HepG2 (cell line): ENCODE measurements around the gene ACBD5. TPM values are rescaled to one million over a fixed set of nuclear protein-coding genes. Genes with fewer than 3 reads are reported as not detected.
A peak's percentile ranks its signal among the peaks of the same experiment; 100 is the strongest.

Experiments
- CCDC6 ChIP-seq: sonication (generic); formaldehyde crosslinking; IDR thresholded peaks from 2 replicates; pipeline ENCODE4 v1.8.1; 2022; ENCODE audit warnings: mild to moderate bottlenecking, missing genetic modification reagents, moderate library complexity
- EHMT2 ChIP-seq: fragments of 200-600 bp; sonication (generic); IDR thresholded peaks from 2 replicates; pipeline ENCODE4 v1.7.0; 2017; ENCODE audit warnings: antibody characterized with exemption, low read depth, low read length, borderline replicate concordance
- GRHL1 ChIP-seq: sonication (generic); formaldehyde crosslinking; conservative IDR thresholded peaks from 2 replicates; pipeline ENCODE4 v1.8.0; 2022; ENCODE audit warnings: missing genetic modification reagents
- HCFC1 ChIP-seq: fragments of 150-350 bp; IDR thresholded peaks from 2 replicates; pipeline ENCODE4 v1.6.1; 2014; ENCODE audit warnings: low read depth, low read length
- HMGXB3 ChIP-seq: sonication (generic); formaldehyde crosslinking; IDR thresholded peaks from 2 replicates; pipeline ENCODE4 v1.4.0; 2020; ENCODE audit warnings: missing genetic modification reagents, borderline replicate concordance
- MEIS2 ChIP-seq: sonication (generic); formaldehyde crosslinking; IDR thresholded peaks from 2 replicates; pipeline ENCODE4 v1.9.0; 2021; ENCODE audit warnings: mild to moderate bottlenecking, missing genetic modification reagents
- SAP130 ChIP-seq: IDR thresholded peaks from 2 replicates; pipeline ENCODE4 v1.6.1; 2016; ENCODE audit warnings: low read depth
- SIN3A ChIP-seq: IDR thresholded peaks from 2 replicates; pipeline ENCODE4 v1.6.1; 2011; ENCODE audit warnings: low read depth, mild to moderate bottlenecking, control low read depth, low read length, borderline replicate concordance
- SKI ChIP-seq: fragments of 450-650 bp; IDR thresholded peaks from one replicate; pipeline ENCODE4 v1.6.1; 2018; ENCODE audit warnings: mild to moderate bottlenecking; ENCODE audit not compliant: partially characterized antibody
- SRSF1 ChIP-seq: fragments of 200-400 bp; formaldehyde crosslinking; optimal IDR thresholded peaks from 2 replicates; pipeline ENCODE3; 2017; ENCODE audit warnings: mild to moderate bottlenecking, low read depth, low read length, moderate library complexity
- TBX2 ChIP-seq: sonication (generic); formaldehyde crosslinking; IDR thresholded peaks from 2 replicates; pipeline ENCODE4 v1.5.0; 2020; ENCODE audit warnings: missing genetic modification reagents, mild to moderate bottlenecking, borderline replicate concordance
- ZBTB34 ChIP-seq: sonication (generic); formaldehyde crosslinking; IDR thresholded peaks from 2 replicates; pipeline ENCODE4 v1.8.0; 2022; ENCODE audit warnings: mild to moderate bottlenecking, missing genetic modification reagents
- ZFP82 ChIP-seq: sonication (generic); formaldehyde crosslinking; IDR thresholded peaks from 2 replicates; pipeline ENCODE4 v1.5.1; 2020; ENCODE audit warnings: mild to moderate bottlenecking, missing genetic modification reagents, borderline replicate concordance
- ZGPAT ChIP-seq: IDR thresholded peaks from 2 replicates; pipeline ENCODE4 v1.6.1; 2016; ENCODE audit warnings: mild to moderate bottlenecking
- polyA plus RNA-seq, 8 experiments: library from polyadenylated mRNA; depleted of rRNA in 3 of 8; stranded (reverse) in 7 of 8; unstranded in 1 of 8; fragments of >200 nt; fragmentation: Illumina TruSeq in 4 of 8; extraction: Trizol in 4 of 8; gene quantifications; 2 replicates each; pipeline versions ENCODE4 v1.2.1 to v1.2.3, GENCODE V29; 2011 to 2016; ENCODE audit warnings: low read depth in 4 of 8, missing spikeins in 1 of 8, mixed read lengths in 1 of 8; ENCODE audit not compliant: insufficient read depth in 1 of 8
- total RNA-seq, 5 experiments: library from RNA; depleted of rRNA; stranded (reverse); fragments of >200 nt; fragmentation: Illumina TruSeq; extraction: Trizol; gene quantifications; 2 replicates each; pipeline ENCODE4 v1.2.3, GENCODE V29; 2016; ENCODE audit warnings: low read depth in 1 of 5
- TF ChIP-seq, protein P1 (sequence below): sonication (generic); formaldehyde crosslinking; IDR thresholded peaks from 2 replicates; pipeline ENCODE4 v1.5.0; 2020; ENCODE audit warnings: mild to moderate bottlenecking, missing genetic modification reagents

Gene ACBD5
- total and polyA plus RNA-seq, 2 of the 13 experiments (the other 11 are each of a cell fraction or from before 2014, with no cell fraction given), result 10.3 to 14.8 TPM

- TF ChIP-seq GRHL1 (CRISPR knock-in tag) (no peak), HCFC1 (peak; percentile 87), CCDC6 (no peak), ZGPAT (CRISPR knock-in tag) (peak; percentile 85), HMGXB3 (0 out of 2 replicates have a peak, but pooled peaks have one; percentile 38), SKI (peak; percentile 39), ZFP82 (CRISPR knock-in tag) (no peak), MEIS2 (CRISPR knock-in tag) (peak; percentile 57; the same call in 1 of the 2 replicates), SAP130 (peak; percentile 90; the same call in 1 of the 2 replicates), TBX2 (peak; percentile 50; the same call in 1 of the 2 replicates), ZBTB34 (CRISPR knock-in tag) (no peak), SIN3A (peak; percentile 93), SRSF1 (peak; percentile 45), EHMT2 (no peak)
- TF ChIP-seq, protein P1, sequence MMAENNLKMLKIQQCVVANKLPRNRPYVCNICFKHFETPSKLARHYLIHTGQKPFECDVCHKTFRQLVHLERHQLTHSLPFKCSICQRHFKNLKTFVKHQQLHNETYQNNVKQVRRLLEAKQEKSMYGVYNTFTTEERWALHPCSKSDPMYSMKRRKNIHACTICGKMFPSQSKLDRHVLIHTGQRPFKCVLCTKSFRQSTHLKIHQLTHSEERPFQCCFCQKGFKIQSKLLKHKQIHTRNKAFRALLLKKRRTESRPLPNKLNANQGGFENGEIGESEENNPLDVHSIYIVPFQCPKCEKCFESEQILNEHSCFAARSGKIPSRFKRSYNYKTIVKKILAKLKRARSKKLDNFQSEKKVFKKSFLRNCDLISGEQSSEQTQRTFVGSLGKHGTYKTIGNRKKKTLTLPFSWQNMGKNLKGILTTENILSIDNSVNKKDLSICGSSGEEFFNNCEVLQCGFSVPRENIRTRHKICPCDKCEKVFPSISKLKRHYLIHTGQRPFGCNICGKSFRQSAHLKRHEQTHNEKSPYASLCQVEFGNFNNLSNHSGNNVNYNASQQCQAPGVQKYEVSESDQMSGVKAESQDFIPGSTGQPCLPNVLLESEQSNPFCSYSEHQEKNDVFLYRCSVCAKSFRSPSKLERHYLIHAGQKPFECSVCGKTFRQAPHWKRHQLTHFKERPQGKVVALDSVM, result peak; percentile 42; the same call in 1 of the 2 replicates
These were observed 1.3 kb upstream of the ACBD5 start (continued) for GRCh38 chr10:27241652-27242472.
